Measurements from ENCODE around the gene AGAP1.

Gene AGAP1

DNA sequence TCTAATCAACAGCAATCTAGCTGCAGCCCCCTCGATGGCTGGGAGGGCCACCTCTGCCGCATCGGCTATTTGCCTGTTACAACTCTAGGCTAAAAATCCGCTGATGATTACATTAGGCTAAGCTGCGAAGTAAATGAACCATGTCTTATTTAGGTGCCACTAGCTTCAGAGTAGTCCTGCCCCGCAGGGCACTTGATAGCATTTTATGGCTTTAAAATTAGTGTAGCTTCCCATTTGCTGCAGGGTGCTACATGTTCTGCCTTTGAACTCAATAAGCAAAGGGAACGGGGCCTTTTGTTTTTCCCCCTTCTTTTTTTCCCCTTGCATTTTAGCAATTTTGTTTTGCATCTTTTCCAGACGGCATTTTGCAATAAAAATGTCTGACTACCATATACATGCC lies 404.1 kb downstream of the AGAP1 start:
- FAIRE-seq = no peak

DNA sequence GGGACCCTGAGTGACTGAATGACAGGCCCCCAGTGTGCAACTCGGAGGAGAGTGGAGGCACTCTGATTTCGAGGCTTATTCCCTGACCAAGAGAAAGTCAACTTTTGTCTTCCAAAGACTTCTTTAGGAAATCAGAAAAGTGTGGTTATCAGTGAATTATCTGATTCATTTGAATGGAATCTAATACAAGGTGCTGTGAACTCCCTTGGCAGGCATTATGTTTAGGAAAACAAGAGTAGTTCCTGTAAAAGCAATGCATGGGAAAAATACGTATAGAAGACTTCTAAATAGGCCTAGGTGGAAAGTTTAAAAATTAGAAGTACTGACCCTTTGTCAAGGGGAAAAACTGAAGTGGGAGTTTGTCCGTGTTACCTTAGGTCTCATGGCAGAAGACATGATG lies 404.9 kb downstream of the AGAP1 start:
- FAIRE-seq = no peak

DNA sequence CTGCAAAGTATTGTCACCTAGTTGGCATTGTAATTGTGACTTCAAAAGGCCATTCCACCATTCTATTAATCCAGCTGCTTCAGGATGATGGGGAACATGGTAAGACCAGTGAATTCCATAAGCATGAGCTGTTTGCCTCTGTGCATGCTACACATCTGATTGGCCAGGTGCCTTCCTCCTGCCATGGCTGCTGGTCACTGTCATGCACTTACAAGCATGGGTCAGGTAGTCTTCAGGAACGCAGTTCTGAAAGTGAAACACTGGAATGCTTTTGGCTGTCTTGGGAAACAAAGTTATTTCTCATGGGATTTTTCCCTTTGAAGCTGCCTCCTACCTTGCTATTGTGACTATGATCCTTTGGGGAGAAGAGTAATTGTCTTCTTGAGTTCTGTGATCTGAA lies 406.8 kb downstream of the AGAP1 start:
- no peak for FAIRE-seq

DNA sequence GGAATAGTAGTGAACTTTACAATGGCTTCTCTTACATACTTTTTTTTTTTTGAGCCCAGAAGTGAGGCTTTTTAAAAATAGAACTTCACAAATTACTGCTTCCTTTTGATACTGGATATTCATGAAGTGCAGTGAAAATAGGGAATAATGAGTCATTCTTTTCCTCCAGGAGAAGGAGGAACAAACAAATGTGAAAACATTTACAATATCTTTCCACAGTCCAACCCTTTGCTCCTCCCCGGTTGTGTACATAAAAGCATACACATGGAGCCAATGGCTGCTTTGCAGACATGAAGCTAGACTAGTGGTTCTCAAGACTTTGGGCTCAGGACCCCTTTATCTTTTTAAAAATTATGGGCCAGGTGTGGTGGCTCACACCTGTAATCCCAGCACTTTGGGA lies 407.4 kb downstream of the AGAP1 start:
- no peak for FAIRE-seq

DNA sequence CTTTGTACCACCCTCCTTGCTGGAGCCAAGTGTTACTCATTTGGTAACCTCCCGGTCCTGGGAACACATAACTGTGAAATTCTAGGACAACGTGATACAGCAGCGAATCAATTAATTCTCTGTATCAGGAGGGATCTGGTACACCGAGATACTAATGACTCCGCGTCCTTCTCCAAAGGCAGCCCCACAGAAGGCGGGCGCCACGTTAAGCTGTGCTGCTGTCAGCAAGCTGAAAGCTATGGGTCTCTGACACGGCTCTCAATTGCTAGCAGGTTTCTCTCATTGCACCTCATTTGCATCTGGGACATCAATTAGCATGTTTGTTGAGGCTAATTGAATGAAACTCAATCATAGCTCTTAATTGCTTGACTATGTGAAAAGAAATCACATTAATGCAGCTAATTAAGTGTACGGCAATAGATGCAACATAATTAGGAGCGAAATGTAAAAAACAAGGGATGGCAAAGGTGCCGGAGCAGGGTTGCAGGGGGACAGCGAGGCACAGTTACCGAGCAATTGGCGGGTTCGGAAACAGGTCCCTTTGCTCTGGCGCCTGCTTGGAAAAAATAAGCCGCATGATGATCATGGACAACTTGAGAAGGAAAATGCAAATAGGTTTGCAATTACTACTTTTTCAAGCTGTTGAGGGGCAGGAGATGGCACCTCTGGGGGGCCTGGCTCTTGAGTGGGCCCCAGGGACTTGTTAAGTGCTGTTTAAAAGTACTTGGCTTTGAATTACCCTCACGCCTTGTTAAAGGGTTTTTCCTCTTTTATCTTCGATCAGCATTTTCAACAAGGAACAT lies 410.1 kb downstream of the AGAP1 start:
- FAIRE-seq = no peak

DNA sequence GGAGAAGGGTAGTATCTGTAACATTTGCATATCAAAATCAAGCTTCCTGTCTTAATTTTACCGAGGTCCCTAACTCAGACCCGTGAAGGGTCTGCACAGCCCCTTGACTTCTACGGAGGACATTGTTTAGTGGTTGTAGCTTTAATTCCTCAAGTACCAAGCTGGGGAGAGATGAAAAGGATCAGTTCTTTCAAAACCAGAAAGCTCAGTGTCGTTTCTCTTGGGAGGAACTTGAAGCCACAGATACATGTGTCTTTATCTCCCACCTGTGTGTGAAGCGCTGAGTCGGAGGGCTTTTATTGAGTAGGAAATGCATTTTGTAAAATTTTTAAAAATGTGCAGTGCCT lies 410.7 kb downstream of the AGAP1 start:
- FAIRE-seq = no peak

DNA sequence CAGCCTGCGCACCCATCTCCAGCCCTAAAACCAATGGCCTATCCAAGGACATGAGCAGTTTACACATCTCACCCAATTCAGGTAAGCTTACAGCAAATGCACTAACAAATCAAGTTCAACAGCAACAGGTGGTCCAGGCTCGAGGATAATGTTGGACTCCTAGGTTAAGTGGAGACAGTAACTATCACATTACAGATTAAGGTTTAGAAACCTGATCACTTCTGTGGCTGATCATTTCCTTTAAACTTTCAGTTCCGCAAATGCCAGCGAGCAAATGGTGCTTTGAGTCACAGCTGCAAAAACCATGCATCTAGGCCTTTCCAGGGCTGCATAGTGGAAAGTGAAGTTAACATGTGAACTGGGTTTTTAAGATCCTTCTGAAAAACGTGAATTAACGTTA lies 415.0 kb downstream of the AGAP1 start:
- no peak for FAIRE-seq

DNA sequence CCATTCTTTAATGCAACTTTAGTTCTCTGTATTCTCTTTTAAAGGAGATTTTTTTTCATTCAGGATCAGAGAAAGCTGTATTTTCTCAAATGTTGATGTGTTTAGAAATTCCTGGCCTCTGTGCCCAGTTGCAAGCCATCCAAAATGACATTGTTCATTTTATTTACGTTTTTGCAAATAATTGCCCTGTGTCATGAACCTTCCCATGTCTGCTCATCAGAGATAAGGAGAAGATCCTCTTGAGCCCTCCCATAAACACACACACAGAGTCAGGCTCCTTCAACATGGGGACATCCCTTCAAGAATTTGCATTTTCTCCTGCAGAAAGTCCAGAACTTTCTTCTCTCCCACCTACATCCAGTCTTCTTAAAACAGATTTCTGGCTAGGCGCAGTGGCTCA lies 415.5 kb downstream of the AGAP1 start:
- FAIRE-seq = no peak

DNA sequence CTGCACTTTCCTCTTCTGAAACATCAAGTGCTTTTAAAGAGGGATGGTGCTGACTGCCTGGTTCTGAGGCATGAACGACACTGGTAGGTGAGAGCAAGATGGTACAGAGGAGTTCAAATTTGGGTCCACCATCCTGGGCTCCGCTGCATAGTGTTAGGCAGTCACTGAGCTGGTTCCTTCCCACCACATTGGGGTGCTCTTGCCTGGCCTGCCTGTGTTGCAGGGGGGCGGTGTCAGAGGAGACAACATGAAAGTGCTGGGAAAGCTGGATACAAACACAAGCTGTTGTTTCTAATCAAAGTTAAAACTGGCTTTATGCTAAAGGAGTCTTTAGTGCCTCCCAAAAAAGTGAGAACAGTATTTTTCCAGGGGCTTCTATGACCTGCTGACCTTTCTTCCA lies 416.2 kb downstream of the AGAP1 start:
- FAIRE-seq = no peak

DNA sequence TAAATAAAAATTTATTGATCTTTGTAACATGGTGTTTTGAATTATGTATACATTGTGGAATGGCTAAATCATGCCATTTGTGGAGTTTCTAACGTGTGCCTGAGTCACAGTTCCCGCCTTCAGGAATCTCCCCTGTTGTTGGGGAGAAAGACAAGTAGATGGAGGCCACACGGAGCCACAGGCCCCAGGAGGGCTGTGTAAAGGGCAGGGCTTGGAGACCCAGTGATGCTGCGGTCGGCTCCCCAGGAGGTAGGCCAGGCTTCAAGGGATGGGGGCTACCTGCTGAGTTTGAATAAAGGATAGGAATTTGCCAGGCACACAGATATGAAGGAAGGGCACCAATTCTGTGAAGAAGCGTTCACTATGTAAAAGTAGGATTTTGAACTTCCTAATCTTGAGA lies 417.3 kb downstream of the AGAP1 start:
- no peak for FAIRE-seq

DNA sequence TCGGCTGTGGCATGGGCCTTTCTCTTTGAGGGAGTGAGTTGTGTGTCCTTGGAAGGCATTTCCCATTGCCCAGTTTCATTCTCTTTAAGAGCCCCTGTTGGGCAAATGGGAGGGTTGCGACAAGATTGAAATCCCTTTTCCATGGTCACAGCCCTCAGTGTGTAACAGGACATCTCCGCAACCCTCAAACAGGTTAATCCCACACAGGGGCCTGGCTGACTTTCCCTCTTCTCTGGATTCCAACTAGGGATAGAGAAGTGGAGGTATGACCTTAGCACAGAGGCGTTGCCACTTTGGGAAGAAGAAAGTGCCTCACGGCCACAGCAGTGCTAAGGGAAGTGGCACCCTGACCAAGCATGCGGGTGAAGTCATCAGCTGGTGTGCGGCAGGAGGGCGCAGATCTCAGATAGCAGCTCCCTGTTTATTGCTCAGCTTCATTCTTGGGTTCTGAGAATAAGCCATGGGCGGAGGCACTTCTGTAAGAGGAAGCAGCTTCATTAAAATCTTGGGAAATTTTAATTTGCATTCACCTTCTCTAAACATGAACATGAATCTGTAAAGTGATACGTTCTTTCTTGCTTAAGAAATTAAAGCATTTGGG lies 417.9 kb downstream of the AGAP1 start:
- no peak for FAIRE-seq

DNA sequence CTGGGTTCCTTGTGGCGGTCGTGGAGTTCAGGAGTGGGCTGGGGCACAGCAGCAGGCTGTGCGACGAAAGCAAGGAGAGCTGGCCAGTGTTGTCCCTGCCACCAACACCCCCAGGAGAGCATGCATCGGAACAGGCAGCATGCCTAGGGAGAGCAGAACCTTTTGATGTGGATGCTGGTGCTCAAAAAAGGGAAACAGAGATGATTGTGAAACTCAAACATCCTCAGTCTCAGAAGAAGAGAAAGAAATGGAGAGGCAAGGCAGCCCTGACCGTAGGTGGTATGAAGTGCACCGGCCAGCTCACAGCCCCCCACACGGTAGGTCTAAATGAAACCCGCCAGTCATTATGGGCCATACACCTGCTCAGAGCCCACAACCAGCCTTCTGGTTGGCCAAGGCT lies 420.9 kb downstream of the AGAP1 start:
- no peak for FAIRE-seq

DNA sequence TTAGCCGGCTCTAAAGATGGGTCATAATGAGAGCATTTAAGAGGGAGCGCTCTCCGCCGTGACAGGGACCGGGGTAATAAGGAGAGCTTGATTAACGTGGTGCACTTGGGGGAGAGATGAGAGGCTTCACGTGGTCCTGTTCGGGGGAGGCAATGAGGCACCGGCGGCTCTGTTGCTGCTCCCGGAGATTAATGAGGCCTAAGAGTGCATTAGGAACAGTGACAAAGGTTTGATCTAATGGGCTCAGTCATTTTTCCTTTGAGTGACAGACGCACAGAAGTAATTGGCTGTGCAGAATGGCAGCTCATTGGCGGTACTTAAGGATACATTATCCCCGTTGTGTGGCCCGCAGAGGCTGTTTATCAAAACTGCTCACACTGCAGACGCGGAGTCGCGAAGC lies 423.7 kb downstream of the AGAP1 start:
- FAIRE-seq = no peak

DNA sequence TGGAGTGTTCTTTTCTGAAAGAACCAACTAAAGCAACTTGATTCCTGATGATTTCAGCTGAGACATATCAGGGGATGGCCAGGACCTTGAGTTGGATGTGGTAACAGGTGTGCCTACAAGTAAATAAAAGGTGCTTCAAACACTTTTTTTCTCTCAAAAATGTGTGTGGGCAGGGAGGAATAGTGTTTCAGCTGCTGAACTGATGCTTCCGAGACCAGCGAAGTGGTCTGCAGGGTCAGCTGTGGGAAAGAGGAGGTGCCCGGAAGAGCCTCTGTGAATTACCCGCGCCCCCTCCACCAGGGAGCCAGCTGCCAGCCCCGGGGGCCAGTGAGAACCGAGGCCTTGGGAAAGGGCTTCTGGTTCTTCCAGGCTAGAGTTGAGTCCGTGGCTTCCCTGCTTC lies 425.0 kb downstream of the AGAP1 start:
- no peak for FAIRE-seq

DNA sequence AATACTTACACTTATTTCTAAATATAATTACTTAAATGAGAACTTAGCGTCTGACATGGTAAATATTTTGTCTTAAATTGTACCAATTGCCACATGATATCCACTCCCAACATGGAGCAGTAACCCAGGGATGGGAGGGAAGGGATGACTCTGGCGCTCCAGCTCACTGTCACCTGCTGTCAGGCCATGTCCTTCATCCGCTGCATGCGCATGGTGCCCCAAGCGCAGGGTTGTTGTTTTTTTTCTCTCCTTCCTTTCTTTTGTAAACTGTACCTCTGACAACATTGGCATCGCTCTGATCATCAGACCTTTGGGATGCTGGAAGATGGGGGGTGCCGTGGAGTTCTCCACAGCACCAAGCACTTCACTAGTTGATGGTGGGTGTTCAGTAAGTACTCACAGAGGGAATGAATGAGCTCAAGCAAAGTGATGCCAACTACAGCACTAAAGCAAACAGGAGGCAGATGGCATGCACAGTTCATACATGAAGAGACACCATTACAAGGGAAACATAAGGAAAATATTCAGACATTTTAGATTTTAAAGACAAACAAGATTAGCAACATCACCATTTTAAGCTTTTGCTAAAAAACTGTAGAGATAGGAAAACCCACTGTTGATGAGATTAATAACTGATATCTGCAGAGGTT lies 426.5 kb downstream of the AGAP1 start:
- FAIRE-seq = no peak

DNA sequence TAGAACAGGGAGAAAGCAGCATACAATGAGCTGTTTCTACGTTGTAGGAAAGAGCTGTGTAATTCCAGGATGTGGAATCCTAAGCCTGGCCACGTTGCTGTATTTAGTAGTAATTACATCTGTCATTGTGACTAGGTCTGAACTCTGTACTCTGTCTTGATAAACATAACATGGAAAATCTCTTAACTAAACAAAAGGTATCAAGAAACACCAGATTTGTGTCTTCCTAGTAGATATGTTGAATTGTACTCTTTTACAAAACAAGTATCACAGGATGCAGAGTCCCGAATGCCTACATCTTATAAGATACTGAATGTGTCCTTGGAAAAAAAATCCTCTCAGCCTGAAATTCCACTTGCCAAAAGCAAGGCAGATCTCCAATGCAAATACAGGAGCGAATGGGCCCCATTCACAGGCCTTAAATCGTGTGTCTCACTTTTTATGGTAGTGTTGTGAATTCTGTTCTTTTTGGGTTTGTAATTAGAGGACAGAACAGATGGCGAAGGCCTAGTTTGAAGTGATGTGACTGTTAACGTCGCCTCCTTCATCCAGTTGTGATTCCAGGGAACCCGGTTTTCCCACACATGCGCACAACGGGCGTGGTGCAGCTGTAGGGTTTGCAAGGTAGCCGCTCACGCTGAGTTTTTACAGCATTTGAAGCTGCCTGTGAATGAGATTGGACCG lies 427.8 kb downstream of the AGAP1 start:
- FAIRE-seq = no peak

DNA sequence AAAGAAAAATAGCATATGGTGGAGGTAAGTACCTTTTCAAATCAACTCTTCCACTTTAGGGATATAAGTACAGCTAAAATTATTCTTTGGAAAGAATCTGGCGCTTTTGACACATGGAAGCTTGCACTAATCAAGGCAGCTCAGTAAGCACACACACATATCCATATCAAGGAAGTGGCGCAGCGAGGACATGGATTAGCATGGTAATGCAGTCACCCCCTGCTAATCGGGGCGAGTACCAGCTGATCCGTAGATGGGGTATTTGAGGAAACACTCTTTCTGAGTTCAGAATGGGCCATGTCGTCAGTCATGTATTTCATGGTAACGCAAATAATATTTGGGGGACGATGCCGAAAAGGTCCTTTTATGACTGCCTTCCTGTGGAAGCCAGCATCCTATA lies 429.0 kb downstream of the AGAP1 start:
- no peak for FAIRE-seq

DNA sequence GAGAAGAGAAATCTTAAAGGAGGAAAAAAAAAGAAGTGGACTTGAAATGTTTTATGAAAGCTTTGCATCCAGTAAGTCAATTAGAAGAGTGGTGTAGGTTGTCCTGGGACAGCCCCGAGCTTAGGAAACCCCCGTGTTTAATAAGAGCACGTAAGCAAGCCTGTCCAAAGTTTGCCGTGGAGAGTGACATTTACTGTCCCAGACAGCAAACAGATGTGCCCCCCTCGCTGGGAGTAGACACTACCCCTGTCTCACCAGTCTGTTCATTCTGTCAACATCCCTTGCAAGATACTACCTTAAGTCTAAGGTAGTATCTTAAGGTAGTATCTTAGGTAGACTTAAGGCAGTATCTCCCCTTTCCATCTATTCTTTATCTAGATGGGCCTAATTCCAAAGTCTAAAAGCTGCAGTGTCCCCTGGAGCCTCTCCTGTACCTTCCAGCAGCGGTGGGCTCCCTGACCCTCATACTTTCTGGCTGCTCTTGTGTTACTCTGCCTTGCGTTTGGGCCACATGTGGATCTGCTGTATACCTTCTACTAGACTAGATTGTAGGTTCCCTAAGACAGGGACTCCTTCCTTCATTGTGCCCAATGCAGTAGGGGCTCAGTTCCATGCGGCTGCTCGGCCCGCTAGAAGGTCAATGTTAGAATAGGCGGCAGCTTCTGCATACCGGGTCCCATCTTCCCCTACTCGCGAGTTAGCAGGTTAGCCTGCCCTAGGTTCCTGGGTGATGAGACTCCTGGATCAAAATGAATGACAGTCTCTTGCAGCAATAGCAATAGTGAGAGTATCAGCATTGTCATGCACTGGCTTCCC lies 430.2 kb downstream of the AGAP1 start:
- FAIRE-seq = no peak

DNA sequence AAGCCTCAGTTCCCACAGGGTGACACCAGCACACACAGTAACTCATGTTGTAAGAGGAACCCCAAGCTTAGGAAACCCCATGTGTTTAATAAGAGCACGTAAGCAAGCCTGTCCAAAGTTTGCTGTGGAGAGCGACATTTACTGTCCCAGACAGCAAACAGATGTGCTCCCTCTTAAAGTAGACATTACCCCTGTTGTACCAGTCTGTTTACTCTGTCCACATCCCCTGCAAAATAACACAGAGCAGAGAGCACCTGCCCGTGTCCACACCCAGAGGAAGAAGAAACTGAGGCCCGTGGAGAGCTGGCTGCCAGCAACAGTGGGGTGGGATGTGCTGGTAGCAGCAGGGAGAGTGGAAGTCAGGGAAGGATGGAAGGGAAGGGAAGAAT lies 430.8 kb downstream of the AGAP1 start:
- FAIRE-seq = no peak

DNA sequence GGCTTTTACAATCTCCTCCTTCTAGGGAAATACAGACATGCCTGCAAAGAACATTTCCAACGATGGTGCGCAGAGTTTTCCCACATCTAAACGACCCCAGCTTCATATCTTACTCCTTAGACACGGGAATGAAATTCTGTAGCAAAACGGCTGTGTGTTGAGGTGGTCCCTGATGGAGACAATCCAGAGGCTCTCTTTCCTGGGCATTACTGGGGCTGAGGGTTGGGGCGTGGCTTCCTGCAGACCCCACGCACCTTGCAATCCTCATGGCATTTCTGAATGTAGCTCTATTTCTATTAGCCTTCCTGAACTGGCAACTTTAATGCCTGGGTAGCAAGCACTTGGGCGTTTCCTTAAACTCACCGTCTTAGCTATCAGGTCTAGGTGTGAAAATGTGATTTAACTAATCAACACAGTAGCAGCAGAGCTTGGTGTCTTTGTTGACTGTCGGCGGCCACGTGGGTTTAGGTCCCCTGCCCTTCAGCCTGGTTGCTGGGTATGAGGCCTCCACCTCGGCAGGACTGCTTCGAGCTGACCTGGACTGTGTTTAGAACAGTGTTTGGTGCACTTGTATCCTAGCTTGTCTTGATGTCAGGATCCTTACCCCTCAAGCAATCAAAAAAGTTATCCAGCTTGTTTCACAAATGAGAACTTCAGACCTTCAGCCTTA lies 431.5 kb downstream of the AGAP1 start:
- FAIRE-seq = no peak

DNA sequence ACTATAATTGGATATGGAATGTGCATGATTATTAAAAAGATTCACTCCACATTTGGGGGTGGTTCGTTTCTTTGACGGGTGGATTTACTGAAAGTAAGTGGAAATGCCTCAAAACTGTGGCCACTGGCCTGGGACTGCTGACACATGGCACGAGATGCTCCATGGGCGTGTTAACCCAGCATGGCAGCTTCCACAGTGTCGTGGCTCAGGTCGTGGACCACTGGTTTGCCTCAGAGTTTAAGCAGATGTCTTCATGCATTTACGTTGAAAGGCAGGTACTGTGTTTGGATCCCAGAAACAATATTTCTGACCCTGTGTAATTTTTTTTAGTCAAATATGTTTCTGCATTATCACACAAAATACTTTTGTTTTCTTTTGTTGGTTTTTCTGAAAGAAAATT lies 432.4 kb downstream of the AGAP1 start:
- no peak for FAIRE-seq

DNA sequence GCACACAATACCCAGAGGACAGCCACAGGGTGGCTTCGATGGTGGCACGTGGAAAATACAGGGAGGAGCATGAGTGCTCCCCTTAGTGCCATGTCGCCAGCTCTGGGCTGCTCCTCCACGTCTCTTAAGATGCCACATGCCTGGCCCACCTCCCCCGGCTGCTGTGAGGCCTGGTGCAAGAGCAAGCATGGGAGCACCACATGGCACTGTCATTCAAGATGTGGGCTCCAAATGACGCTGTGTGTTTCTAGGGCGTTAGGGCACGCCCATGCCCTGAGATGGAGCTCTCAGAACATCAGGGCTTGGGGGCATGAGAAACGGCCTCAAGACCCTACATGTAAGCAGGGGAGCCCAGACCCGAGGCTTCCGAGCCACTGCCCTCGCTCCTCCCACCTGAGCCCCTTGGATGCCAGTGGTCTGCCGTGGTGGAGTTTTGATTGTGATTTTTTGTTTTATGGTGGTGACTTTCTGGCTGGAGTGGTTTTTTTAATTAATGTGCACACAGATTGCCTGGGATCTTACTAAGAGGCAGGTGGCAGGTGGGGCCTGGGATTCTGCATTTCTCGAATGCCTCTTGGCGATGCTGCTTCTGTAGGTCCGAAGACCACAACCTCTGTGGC lies 435.0 kb downstream of the AGAP1 start:
- FAIRE-seq = no peak

Measured in TTC549 (cell line).